CD4-positive, alpha-beta T cell treated with Interferon gamma for 1 hour (primary cell): ENCODE measurements around the gene PCCA.
"Not testable (repeated sequence)": the region's sequence is repeated elsewhere in the genome, so short reads cannot be mapped to it uniquely, and the experiment has no call there.

Experiments used
- DNase-seq: peaks from one replicate; pipeline ENCODE4 v3.0.0-alpha.2; 2020

PCCA gene

GRCh38 chr13:100146534-100146933 lies 57.6 kb downstream of the PCCA start:
- no peak for DNase-seq

DNA sequence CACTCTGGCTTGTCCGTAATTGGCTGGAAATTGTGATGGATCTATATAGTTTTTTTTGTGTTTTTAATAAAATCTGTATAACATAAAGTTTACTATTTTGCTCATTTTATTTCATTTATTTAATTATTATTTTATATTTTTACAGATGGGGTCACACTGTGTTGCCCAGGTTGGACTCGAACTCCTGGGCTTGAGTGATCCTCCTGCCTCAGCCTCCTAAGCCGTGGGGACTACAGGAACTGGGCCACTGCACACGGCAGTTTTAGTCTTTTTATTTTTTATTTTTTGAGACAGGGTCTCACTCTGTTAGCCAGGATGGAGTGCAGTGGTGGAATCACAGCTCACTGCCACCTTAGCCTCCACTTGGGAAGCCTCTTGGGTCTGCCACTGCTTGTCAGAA lies 58.9 kb downstream of the PCCA start:
- DNase-seq, result no peak

DNA sequence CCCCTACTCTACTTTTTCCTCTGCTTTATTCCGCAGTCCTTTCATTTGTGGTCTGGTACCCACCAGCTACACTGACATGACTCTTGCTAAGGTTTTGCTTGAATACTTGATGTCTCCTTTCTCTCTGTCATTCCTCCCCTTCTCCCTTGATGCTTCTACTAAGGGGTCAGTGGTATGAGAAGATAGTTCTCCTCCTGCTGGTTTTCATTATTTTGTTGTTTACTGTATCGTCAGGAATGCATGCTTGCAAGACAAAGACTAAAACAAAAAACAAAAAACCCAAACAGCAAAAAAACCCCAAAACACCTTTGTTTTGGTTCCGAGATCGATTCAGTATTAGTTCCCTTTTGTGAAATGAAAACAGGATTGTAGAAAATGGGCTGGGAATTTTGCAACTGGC lies 59.5 kb downstream of the PCCA start:
- DNase-seq, result no peak

- DNase-seq, result no peak
Measured at GRCh38 chr13:100149389-100149788, 60.5 kb downstream of the PCCA start.

DNA sequence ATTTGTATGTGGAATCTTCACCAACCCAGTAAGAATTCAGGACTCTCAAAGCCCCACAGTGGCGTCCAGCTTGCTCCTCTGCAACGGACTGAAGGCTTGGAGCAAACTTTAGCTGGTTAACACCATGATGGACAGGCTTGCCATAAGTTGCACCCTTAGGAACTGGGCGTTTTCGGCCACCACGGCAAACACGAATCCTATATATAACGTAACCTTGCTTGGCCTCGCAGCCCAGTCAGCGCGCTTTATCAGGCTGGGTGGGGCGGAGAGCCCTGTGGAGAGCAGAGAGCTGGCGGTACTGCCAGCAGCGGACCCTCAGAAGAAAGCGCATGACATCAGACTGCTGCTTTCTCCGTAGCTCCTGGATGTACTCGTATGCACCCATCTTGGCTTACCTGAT lies 61.8 kb downstream of the PCCA start:
- not testable (repeated sequence) for DNase-seq

GRCh38 chr13:100154842-100155416 lies 66.0 kb downstream of the PCCA start:
- DNase-seq, result no peak

DNA sequence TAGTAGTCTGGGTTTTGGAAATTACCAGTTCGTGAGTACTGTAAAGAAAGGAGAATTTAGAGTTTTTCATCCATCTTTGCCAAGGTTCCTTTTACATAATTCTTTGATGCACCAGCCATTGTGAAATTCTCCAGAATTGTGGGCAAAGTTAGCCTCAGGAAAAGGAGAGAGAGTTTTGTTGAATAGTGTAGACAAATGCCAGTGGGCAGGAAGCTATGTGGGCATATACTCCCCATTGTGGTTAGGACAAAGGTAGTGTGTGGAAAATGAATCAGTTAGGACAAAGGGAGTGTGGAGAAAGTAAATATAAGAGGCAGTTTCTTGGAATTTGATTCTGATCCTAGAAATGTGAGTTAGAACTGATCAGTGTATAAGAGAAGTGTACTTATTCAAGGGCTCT lies 67.9 kb downstream of the PCCA start:
- no peak for DNase-seq

DNA sequence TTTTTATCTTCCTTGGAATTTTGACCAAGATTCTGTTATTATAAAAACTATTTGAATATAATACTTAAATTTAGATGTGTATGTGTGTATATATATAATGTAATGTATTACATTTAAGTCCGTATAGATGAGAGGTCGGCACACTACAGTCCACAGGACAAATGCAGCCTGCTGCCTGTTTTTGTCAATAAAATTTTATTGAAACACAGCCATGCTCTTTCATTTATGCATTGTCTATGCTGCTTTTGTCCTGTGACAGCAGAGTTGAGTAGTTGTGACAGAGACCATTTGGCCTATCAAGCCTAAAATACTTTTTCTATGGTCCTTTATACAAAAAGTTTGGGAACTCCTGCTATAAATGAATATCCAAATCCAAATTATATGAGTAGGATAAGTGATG lies 69.7 kb downstream of the PCCA start:
- DNase-seq, result no peak

DNA sequence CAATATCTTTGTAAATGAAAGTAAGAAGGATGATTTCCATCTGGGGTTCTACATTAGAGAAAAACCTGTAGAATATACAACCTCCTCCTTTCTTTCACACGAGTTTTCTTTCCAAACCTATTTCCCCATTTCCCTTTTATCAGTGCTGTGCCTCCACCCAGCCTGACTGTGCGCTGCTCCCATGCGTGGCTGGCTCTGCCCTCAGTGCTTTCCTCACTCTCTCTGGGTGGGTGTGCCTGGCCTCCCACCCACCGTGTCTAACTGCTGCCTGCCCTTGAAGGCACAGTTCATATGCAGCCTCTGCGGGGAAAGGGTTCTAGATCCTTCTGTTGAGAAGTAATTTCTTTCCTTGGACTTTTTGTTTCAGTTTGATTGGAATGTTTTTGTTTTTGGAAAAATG lies 70.7 kb downstream of the PCCA start:
- DNase-seq, result no peak

DNA sequence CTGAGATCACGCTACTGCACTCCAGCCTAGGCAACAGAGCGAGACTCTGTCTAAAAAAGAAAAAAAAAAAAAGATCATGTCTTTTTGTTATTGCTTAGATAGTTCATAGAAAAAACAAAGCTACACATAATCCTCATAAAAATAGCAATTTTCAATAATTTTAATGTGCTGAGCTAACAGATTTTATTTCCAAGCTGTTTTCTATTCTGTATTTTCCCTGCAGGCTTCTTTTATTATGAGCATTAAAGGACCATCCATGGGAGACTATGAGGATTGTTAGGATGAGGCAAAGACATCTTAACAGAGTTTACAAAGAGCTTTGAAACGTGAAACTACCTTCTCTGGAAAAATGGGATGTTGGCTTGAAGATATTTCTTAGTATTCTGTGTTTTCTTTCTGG lies 71.6 kb downstream of the PCCA start:
- no peak for DNase-seq

DNA sequence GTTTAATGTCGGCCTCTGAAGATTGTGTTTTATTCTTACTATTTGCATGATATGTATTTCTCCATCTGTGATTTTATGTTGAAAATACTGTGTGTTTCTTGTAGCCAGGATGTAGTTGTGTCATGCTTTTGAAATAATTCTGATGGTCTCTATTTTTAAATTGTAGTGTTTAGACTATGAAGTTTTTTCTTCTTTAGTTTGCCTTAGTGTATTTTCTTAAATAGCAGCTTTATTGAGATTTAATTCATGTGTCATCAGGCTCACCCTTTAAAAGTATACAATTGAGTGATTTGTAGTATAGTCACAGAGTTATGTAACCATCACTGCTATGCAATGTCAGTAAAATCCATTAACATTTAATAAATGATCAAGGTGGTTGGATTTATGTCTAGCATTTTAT lies 74.5 kb downstream of the PCCA start:
- no peak for DNase-seq

- no peak for DNase-seq
Measured at GRCh38 chr13:100173203-100173602, 84.3 kb downstream of the PCCA start.

- DNase-seq, result not testable (repeated sequence)
Measured at GRCh38 chr13:100174455-100174854, 85.6 kb downstream of the PCCA start.

DNA sequence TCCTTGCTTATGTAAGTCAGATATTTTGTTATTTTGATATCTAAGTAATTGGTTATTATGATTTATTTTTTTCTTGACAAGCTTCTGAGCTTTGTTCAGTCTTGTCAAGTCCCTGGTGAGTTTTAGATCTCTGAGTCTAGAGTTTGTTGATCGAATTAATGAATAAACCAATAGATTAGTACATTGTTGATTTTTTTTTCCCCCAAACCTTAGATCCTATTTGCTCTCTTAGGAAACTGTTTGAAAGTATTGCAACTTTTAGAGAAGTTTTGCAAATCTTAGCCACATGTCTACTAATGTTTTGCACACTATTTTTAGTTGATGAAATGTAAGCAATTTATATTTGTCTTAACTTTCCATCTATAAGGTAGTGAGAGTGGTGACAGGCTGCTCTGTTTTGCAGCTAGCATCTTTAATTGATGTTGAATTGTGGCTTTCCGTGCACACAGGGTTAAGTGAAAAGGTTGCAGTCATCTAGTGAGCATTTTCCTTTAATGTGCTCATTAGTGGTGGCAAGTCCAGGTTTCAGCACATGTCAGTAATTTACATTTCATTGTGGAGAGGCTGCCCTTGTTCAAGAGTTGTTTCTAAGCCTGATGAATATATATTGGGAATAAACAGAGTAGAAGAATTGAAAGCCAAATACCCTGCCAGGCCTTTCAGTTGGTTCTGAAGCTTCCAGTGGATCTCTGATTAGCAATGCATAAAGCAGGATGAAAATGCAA lies 86.3 kb downstream of the PCCA start:
- no peak for DNase-seq

DNA sequence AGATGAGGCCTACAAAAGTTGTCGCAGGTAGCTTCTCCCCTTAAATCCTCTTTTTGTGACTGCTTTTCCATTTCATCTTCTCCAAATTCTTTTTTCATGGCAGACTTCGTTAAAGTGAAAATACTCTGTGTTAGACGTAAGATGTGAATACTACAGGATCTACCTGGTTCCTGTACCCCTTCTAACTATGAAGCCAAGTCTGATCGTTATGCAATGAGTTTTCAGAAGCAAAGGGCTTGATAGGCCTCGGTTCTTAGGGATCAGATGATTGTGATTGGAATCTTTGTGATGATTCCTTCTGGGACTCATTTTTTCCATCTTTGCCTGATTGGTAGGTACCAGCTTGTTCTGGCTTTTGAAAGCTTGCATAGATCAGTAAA lies 86.9 kb downstream of the PCCA start:
- no peak for DNase-seq

- no peak for DNase-seq
Measured at GRCh38 chr13:100176801-100177400, 88.0 kb downstream of the PCCA start.

DNA sequence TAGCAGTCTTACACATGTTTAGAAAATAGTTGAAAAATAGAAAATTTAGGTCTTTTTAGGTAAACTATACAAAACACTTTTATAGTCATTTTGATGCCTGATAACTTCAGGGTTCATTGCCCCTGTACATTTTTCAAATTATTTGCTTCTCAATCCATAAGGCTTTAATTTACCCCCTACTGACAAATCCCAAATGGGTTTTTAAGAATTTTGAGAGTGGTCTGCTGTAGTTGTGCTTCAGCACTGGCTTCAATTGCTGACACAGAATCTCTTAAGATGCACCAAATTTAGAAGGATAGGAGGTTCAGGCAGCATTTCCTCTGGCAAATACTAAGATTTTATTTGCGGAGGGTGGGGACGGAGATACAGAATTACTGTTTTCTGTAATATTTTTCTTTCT lies 89.4 kb downstream of the PCCA start:
- no peak for DNase-seq

- no peak for DNase-seq
Measured at GRCh38 chr13:100179276-100179675, 90.4 kb downstream of the PCCA start.

GRCh38 chr13:100182900-100183490 lies 94.1 kb downstream of the PCCA start:
- DNase-seq, result no peak

DNA sequence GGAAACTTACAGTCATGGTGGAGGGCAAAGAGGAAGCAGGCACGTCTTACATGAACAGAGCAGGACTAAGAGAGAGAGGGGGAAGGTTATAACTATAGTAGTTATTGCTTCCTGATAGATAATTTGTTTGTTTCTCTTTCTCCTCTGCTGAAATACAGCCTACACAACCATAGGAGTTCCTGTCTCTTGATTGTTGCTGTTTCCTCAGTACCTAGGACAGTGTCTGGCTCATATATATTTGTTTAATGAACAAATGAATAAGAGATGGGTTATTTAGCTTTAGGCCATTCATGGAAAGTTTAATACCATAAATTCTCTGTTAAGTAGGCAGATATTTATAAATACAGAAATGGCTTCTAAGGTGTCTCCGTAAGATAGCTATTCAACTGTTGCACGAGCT lies 95.2 kb downstream of the PCCA start:
- no peak for DNase-seq

DNA sequence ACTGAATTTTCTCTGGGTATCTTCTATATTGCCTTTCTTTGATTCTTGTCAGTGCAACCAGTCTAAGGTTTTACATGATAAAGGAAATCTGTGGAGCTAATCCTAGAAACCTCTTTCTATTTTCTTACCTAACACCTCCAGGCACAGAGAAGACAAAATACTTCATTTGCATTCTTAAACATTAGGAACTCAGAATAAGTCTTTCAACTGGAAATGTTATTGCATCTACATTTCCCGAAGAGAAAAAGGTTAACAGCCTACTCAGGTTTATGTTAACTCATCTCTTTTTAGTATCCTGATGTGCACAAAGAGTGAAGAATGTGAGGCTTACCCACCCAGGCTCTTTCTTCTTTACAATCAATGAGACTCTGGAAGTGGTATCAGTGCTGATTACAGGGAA lies 106.7 kb downstream of the PCCA start:
- DNase-seq, result no peak

DNA sequence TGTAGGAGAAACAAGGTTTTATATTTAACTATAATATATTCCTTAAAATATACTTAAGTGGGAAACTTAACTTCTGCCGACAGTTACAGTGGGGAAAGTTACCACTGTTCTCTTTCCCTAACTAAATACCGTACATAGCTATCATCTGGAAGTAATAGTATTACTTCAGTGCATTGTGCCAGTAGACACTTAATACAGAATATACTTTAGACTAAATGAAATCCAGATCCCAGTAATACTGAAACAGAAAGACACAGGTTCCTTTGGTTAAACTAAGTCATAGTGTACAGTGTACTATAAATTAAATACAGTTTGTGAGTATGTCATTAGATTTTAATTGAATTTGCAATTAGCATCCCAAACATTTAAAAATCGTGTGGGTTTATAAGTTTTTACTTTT lies 107.5 kb downstream of the PCCA start:
- DNase-seq, result no peak

DNA sequence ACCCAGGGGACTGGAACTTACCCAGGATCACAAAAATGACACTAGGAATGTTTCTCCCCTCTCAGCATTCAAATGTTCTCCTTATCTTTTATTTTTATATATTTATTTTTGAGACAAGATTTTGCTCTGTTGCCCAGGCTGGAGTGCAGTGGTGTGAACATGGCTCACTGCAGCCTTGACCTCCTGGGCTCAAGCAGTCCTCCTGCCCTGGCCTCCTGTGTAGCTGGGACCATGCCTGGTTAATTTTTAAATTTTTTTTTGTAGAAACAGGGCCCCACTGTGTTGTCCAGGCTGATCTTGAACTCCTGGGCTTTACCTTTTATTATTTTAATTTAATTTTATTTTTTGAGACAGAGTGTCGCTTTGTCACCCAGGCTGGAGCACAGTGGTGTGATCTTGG lies 108.2 kb downstream of the PCCA start:
- no peak for DNase-seq

GRCh38 chr13:100197591-100198365 lies 108.9 kb downstream of the PCCA start:
- no peak for DNase-seq
